Stimulated activated CD4-positive, alpha-beta T cell treated with anti-CD3 and anti-CD28 coated beads, Interleukin-12 subunit alpha, Interleukin-12 subunit beta, amount 100 ng/mL, for 4 hours (primary cell): ENCODE results near the gene PHKB.
"Not testable (repeated sequence)": the region's sequence is repeated elsewhere in the genome, so short reads cannot be mapped to it uniquely, and the experiment has no call there.

Experiments used
- DNase-seq: peaks from one replicate; pipeline ENCODE4 v3.0.0-alpha.2; 2020

PHKB gene

GRCh38 chr16:47460711-47461597, at the start of gene PHKB, which contains the start of gene ITFG1:
PHKB (plus strand) TSS chr16:47461331; CDS start chr16:47461351, 20 bp downstream.
ITFG1 (minus strand) TSS chr16:47461063; CDS start chr16:47461045, 18 bp downstream.
- DNase-seq = peak; percentile 95

GRCh38 chr16:47413041-47413440, 48.1 kb upstream of the PHKB start:
- DNase-seq = no peak

GRCh38 chr16:47416869-47417268, 44.3 kb upstream of the PHKB start:
- DNase-seq = no peak

GRCh38 chr16:47424846-47425245, 36.3 kb upstream of the PHKB start:
- no peak for DNase-seq

GRCh38 chr16:47426806-47427205, 34.3 kb upstream of the PHKB start:
- DNase-seq = no peak

- no peak for DNase-seq
These were observed 29.2 kb upstream of the PHKB start for GRCh38 chr16:47431960-47432359.

- not testable (repeated sequence) for DNase-seq
These were observed 26.9 kb upstream of the PHKB start for GRCh38 chr16:47434274-47434673.

- not testable (repeated sequence) for DNase-seq
These were observed 21.1 kb upstream of the PHKB start for GRCh38 chr16:47440066-47440465.

GRCh38 chr16:47442884-47443283, 18.2 kb upstream of the PHKB start:
- not testable (repeated sequence) for DNase-seq

GRCh38 chr16:47446431-47446830, 14.7 kb upstream of the PHKB start:
- DNase-seq = no peak

- no peak for DNase-seq
These were observed 12.1 kb upstream of the PHKB start for GRCh38 chr16:47448830-47449575.

- no peak for DNase-seq
These were observed 11.3 kb upstream of the PHKB start for GRCh38 chr16:47449788-47450187.

- no peak for DNase-seq
These were observed 2.8 kb upstream of the PHKB start for GRCh38 chr16:47458331-47458730.

- no peak for DNase-seq
These were observed 1.5 kb upstream of the PHKB start for GRCh38 chr16:47459603-47460002.

- DNase-seq = no peak
These were observed 796 bp upstream of the PHKB start for GRCh38 chr16:47460359-47460710.

GRCh38 chr16:47461598-47462266, 601 bp downstream of the PHKB start:
- DNase-seq = peak; percentile 8

GRCh38 chr16:47463771-47464624, 2.9 kb downstream of the PHKB start:
- no peak for DNase-seq

- DNase-seq = no peak
These were observed 4.9 kb downstream of the PHKB start for GRCh38 chr16:47465919-47466630.

GRCh38 chr16:47467501-47467900, 6.4 kb downstream of the PHKB start:
- DNase-seq = no peak

- DNase-seq = not testable (repeated sequence)
These were observed 7.0 kb downstream of the PHKB start for GRCh38 chr16:47468070-47468689.

GRCh38 chr16:47469227-47469626, 8.1 kb downstream of the PHKB start:
- DNase-seq = no peak
